HG02678 (cell line): ENCODE measurements around the gene GDPD5.

Experiments used
- ATAC-seq: cut with Tn5 transposase; IDR thresholded peaks from one replicate; pipeline ENCODE4 v1.9.1; 2021; ENCODE audit warnings: mild to moderate bottlenecking, moderate library complexity; ENCODE audit not compliant: unreplicated experiment

The GDPD5 gene

GRCh38 chr11:75474878-75475766 lies 50.6 kb downstream of the GDPD5 start:
- no peak for ATAC-seq

- no peak for ATAC-seq
Measured at GRCh38 chr11:75474240-75474639, 51.5 kb downstream of the GDPD5 start.

GRCh38 chr11:75473684-75474083 lies 52.1 kb downstream of the GDPD5 start:
- ATAC-seq: no peak

GRCh38 chr11:75472081-75472732 lies 53.5 kb downstream of the GDPD5 start:
- ATAC-seq: no peak

- ATAC-seq: no peak
Measured at GRCh38 chr11:75471176-75471973, 54.4 kb downstream of the GDPD5 start.

- ATAC-seq: no peak
Measured at GRCh38 chr11:75470476-75471080, 55.2 kb downstream of the GDPD5 start.

- no peak for ATAC-seq
Measured at GRCh38 chr11:75469785-75470405, 55.8 kb downstream of the GDPD5 start.

GRCh38 chr11:75468534-75469340 lies 57.0 kb downstream of the GDPD5 start:
- no peak for ATAC-seq

- no peak for ATAC-seq
Measured at GRCh38 chr11:75467881-75468280, 57.9 kb downstream of the GDPD5 start.

- ATAC-seq: no peak
Measured at GRCh38 chr11:75467311-75467710, 58.4 kb downstream of the GDPD5 start.

- no peak for ATAC-seq
Measured at GRCh38 chr11:75465701-75466531, 59.8 kb downstream of the GDPD5 start.

GRCh38 chr11:75463106-75463774 lies 62.5 kb downstream of the GDPD5 start:
- ATAC-seq: no peak

GRCh38 chr11:75462117-75462653 lies 63.6 kb downstream of the GDPD5 start:
- ATAC-seq: no peak

- no peak for ATAC-seq
Measured at GRCh38 chr11:75461151-75461550, 64.6 kb downstream of the GDPD5 start.

- no peak for ATAC-seq
Measured at GRCh38 chr11:75456596-75457183, 69.1 kb downstream of the GDPD5 start.

- no peak for ATAC-seq
Measured at GRCh38 chr11:75454987-75455386, 70.8 kb downstream of the GDPD5 start.

- ATAC-seq: no peak
Measured at GRCh38 chr11:75453916-75454655, 71.7 kb downstream of the GDPD5 start.
